K562 (cell line): ENCODE data around the gene LRP3. TPM values are rescaled to one million over a fixed set of nuclear protein-coding genes. Genes with fewer than 3 reads are reported as not detected.
A peak's percentile ranks its signal among the peaks of the same experiment; 100 is the strongest.

Source experiments
- ATAC-seq: fragments of 200-7000 bp; cut with Tn5 transposase; 3 replicates; pipeline ENCODE4 v1.9.1; 2020; ENCODE audit warnings: moderate library complexity
- BruUV-seq: library from RNA; stranded (reverse); fragments of 400-500 nt; replicated peaks from 2 replicates; lab custom pipeline; 2021; lab: Mats Ljungman, UMichigan
- CTCF ChIA-PET: fragments of 300-600 bp; formaldehyde crosslinking; extraction: SDS; loops from one replicate; lab custom pipeline; 2021; ENCODE audit warnings: low intra/inter-chr PET ratio; lab: Yijun Ruan, JAX
- POLR2A ChIA-PET: fragments of 300-600, 350-650 bp; sonication (Branson Sonifier 250); formaldehyde crosslinking; extraction: SDS; loops from one replicate; lab custom pipeline; 2021; ENCODE audit warnings: antibody characterized with exemption, inconsistent platforms; lab: Yijun Ruan, JAX
- DNase-seq, 4 experiments: peaks; one replicate each; pipeline versions ENCODE4 v3.0.0 to v3.0.0-alpha.2; 2011 to 2018; ENCODE audit warnings: low spot score in 3 of 4, mixed read lengths in 3 of 4; ENCODE audit errors: extremely low read depth in 1 of 4
- FAIRE-seq: peaks from 2 replicates; lab custom pipeline; 2011; peaks lifted over from hg19 to GRCh38; lab: Jason Lieb, UNC
- H2AFZ ChIP-seq: 2 replicates; pipeline ENCODE4 v1.6.0; 2011; ENCODE audit warnings: low read depth, low read length, control low read depth, inconsistent platforms
- H3K27ac ChIP-seq: fragments of 200-600 bp; 3 replicates; pipeline ENCODE4 v1.8.0; 2011; ENCODE audit warnings: low read depth, mild to moderate bottlenecking, control low read depth, inconsistent platforms, low read length, moderate library complexity, mixed read lengths; ENCODE audit errors: extremely low read depth
- H3K27me3 ChIP-seq, 2 experiments: fragments of 300-600 bp in 1 of 2; 2 replicates in 1 of 2; 3 replicates in 1 of 2; pipeline versions ENCODE4 v1.6.0 to v1.8.0; 2011; ENCODE audit warnings: inconsistent platforms in 2 of 2, low read length in 2 of 2, mild to moderate bottlenecking in 1 of 2, mixed read lengths in 1 of 2, moderate library complexity in 1 of 2; ENCODE audit not compliant: control insufficient read depth in 2 of 2, insufficient read depth in 2 of 2
- H3K36me3 ChIP-seq: fragments of 300-600 bp; 3 replicates; pipeline ENCODE4 v1.8.0; 2011; ENCODE audit warnings: mild to moderate bottlenecking, low read length, inconsistent platforms; ENCODE audit not compliant: control insufficient read depth, insufficient read depth
- H3K4me1 ChIP-seq, 2 experiments: fragments of 200-600 bp in 1 of 2; replicated peaks in 1 of 2; 2 replicates in 1 of 2; 3 replicates in 1 of 2; pipeline versions ENCODE4 v1.5.1 to v1.8.0; 2011; ENCODE audit warnings: inconsistent platforms in 2 of 2, low read length in 2 of 2, mild to moderate bottlenecking in 1 of 2, mixed read lengths in 1 of 2, moderate library complexity in 1 of 2; ENCODE audit not compliant: control insufficient read depth in 2 of 2, insufficient read depth in 2 of 2
- H3K4me2 ChIP-seq: 2 replicates; pipeline ENCODE4 v1.6.1; 2011; ENCODE audit warnings: low read length, control low read depth, inconsistent platforms, mixed read lengths; ENCODE audit not compliant: insufficient read depth
- H3K4me3 ChIP-seq: fragments of 200-600 bp; sonication (generic), shearing (Covaris generic); 2 replicates; pipeline ENCODE4 v1.5.1; 2016; ENCODE audit warnings: control low read depth, inconsistent platforms
- H3K79me2 ChIP-seq: fragments of 200-600 bp; 3 replicates; pipeline ENCODE4 v1.8.0; 2011; ENCODE audit warnings: low read length, inconsistent platforms; ENCODE audit not compliant: control insufficient read depth, insufficient read depth
- H3K9ac ChIP-seq, 2 experiments: 2 replicates each; pipeline versions ENCODE4 v1.6.0 to v1.6.1; 2011; ENCODE audit warnings: low read depth in 2 of 2, low read length in 2 of 2, control low read depth in 1 of 2, inconsistent platforms in 1 of 2, mild to moderate bottlenecking in 1 of 2, mixed read lengths in 1 of 2; ENCODE audit not compliant: insufficient read depth in 1 of 2
- H3K9me1 ChIP-seq: one replicate; pipeline ENCODE4 v1.6.0; 2011; ENCODE audit warnings: inconsistent platforms, mild to moderate bottlenecking, low read length, moderate library complexity; ENCODE audit not compliant: control insufficient read depth, insufficient read depth
- H3K9me3 ChIP-seq: replicated peaks from 2 replicates; pipeline ENCODE4 v1.5.1; 2011; ENCODE audit warnings: low read depth, low read length, inconsistent platforms; ENCODE audit not compliant: control insufficient read depth, insufficient read depth
- H4K20me1 ChIP-seq: replicated peaks from 2 replicates; pipeline ENCODE4 v1.6.1; 2011; ENCODE audit warnings: low read length, inconsistent platforms, mixed read lengths; ENCODE audit not compliant: control insufficient read depth, insufficient read depth
- DACH1 ChIP-seq: fragments of 450-650 bp; IDR thresholded peaks from 2 replicates; pipeline ENCODE4 v1.6.1; 2018; ENCODE audit not compliant: partially characterized antibody
- POU5F1 ChIP-seq: fragments of 150-350 bp; IDR thresholded peaks from 2 replicates; pipeline ENCODE4 v1.6.1; 2014; ENCODE audit warnings: borderline replicate concordance, low read length, low read depth, mild to moderate bottlenecking; ENCODE audit not compliant: partially characterized antibody
- REST ChIP-seq, 2 experiments: fragments of 450-650 bp; formaldehyde crosslinking in 1 of 2; IDR thresholded peaks; 2 replicates each; pipeline versions ENCODE4 v1.4.0 to v1.6.1; 2014 to 2020; ENCODE audit warnings: mild to moderate bottlenecking in 2 of 2, borderline replicate concordance in 1 of 2, low read depth in 1 of 2
- SREBF1 ChIP-seq: fragments of 150-350 bp; IDR thresholded peaks from 2 replicates; pipeline ENCODE4 v1.6.1; 2014; ENCODE audit warnings: antibody characterized with exemption, low read depth, low read length, borderline replicate concordance
- TFE3 ChIP-seq: fragments of 450-650 bp; formaldehyde crosslinking; IDR thresholded peaks from 2 replicates; pipeline ENCODE4 v1.4.0; 2020; ENCODE audit warnings: mild to moderate bottlenecking, mixed read lengths
- WGBS: fragments of 100-300 bp; shearing (Covaris generic); methylation state at CpG from one replicate; pipeline ENCODE4 v1.1.6; 2016; ENCODE audit warnings: low coverage, mixed read lengths; ENCODE audit not compliant: insufficient coverage; ENCODE audit errors: missing lambda C conversion rate; 5-methylcytosine and 5-hydroxymethylcytosine counted together
- in situ Hi-C: fragments of 300-500 bp; cut with MboI; formaldehyde crosslinking; loops from 4 replicates; pipeline ENCODE4 v1.15.0; 2018; ENCODE audit warnings: inconsistent platforms, mixed read lengths
- intact Hi-C: fragments of 100-400 bp; cut with micrococcal nuclease; formaldehyde crosslinking; loops from 2 replicates; pipeline ENCODE4 v1.14.2; 2022
- polyA plus RNA-seq, 8 experiments: library from polyadenylated mRNA; depleted of rRNA in 4 of 8; stranded (reverse) in 5 of 8; unstranded in 3 of 8; fragments of >200 nt; fragmentation: Nextera tagmentation in 2 of 8; fragmentation: Illumina TruSeq in 1 of 8; extraction: Ambion mirVana in 2 of 8; extraction: Trizol in 1 of 8; gene quantifications; 2 replicates each; pipeline versions ENCODE4 v1.2.1 to v1.2.3, GENCODE V29; 2011 to 2014; ENCODE audit warnings: inconsistent platforms in 1 of 8, missing spikeins in 1 of 8
- total RNA-seq, 7 experiments: library from RNA; depleted of rRNA in 6 of 7; stranded (reverse); fragments of >200 nt in 6 of 7; fragmentation: Illumina TruSeq in 2 of 7; extraction: Trizol in 2 of 7; gene quantifications; 2 replicates each; pipeline versions ENCODE4 v1.2.1 to v1.2.3, GENCODE V29; 2011 to 2021; ENCODE audit warnings: low replicate concordance in 1 of 7
- TF ChIP-seq, protein P1 (sequence below): fragments of 450-650 bp; IDR thresholded peaks from 2 replicates; pipeline ENCODE4 v1.6.1; 2016

The LRP3 gene
- total and polyA plus RNA-seq, 9 of the 15 experiments (the other 6 are each of a cell fraction or from before 2014, with no cell fraction given): 0.29 TPM; not detected in 8

DNA sequence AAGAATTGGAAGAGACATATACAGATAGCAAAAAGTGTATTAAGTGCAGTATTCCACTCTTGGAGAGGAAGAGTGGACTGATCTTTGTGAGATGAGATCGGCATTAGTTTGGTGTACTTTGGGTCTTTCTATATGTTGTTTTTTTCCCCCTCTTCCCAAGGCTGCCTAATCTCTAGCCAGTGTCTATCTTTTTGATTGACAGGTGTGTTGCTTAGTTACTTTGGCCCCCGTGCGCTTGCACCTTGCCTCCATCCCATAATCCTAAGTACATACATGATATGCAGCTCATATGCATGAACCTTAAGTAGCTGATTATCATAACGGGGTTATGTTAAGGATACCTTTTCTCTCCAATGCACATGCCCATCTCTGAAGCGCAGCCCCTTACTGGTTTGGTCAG is 35.8 kb downstream of the LRP3 start:
- WGBS: 0% methylated on average over 5 of the region's 5 CpGs
- Histone ChIP-seq H3K79me2 (no peaks in the 10 kb centered on the region), H3K4me2 (no peak overlapping the region), H2AFZ (no peak overlapping the region), H3K36me3 (no peaks in the 10 kb centered on the region), H3K27ac (no peak overlapping the region), H3K9ac (no peak overlapping the region), H3K9me1 (no peaks in the 10 kb centered on the region), H3K9me3 (no peaks in the 10 kb centered on the region; the same call in none of the 2 replicates), H3K4me1 (peaks cover 0 to 5% of the 10 kb centered on the region in 2 experiments; a peak in 2 of 5 replicates), H4K20me1 (peaks cover 9% of the 10 kb centered on the region)
- CTCF ChIA-PET: no interaction called here
- FAIRE-seq (no peak), ATAC-seq (no peak)
- intact Hi-C loops: no loop called here
- in situ Hi-C loops: no loop called here
- TF ChIP-seq POU5F1 (no peak), REST (IDR thresholded peaks at IDR 0.05; ENCODE audit: borderline replicate concordance) (peak; percentile 54), REST (CRISPR knock-in tag; IDR thresholded peaks at IDR 0.05; ENCODE audit: low read depth) (no peak), SREBF1 (no peak), TFE3 (CRISPR knock-in tag) (no peak), DACH1 (no peak)
- TF ChIP-seq, protein P1, sequence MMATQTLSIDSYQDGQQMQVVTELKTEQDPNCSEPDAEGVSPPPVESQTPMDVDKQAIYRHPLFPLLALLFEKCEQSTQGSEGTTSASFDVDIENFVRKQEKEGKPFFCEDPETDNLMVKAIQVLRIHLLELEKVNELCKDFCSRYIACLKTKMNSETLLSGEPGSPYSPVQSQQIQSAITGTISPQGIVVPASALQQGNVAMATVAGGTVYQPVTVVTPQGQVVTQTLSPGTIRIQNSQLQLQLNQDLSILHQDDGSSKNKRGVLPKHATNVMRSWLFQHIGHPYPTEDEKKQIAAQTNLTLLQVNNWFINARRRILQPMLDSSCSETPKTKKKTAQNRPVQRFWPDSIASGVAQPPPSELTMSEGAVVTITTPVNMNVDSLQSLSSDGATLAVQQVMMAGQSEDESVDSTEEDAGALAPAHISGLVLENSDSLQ: peak; percentile 88
- TF ChIP-seq, all 486 proteins: peak for 2
- no TSS peak for BruUV-seq
- POLR2A ChIA-PET: interaction anchor here (0.7 kb wide), 1 partner anchor 48 kb away, joined by 3 read pairs; no protein-coding TSS in a partner anchor
- H3K4me3 ChIP-seq: no peak overlapping the region
- DNase-seq: no peak
- peaks cover 0 to 12% of the 10 kb centered on the region in 2 experiments; a peak in 3 of 5 replicates for H3K27me3 ChIP-seq
